Muscle layer of colon (tissue), 2 donors: ENCODE data around the gene DEFB108B.
"Not testable (repeated sequence)": the region's sequence is repeated elsewhere in the genome, so short reads cannot be mapped to it uniquely, and the experiment has no call there.

Source experiments
- H3K27ac ChIP-seq: one replicate; pipeline ENCODE4 v1.7.0; 2013; ENCODE audit warnings: low read depth, mild to moderate bottlenecking, low read length, moderate library complexity
- H3K27me3 ChIP-seq, 2 donors: one replicate each; pipeline ENCODE4 v1.7.0; 2013; ENCODE audit warnings: low read length in 2 of 2, mild to moderate bottlenecking in 2 of 2; ENCODE audit not compliant: insufficient read depth in 2 of 2, control insufficient read depth in 1 of 2
- H3K36me3 ChIP-seq: one replicate; pipeline ENCODE4 v1.7.0; 2013; ENCODE audit warnings: mild to moderate bottlenecking, low read length; ENCODE audit not compliant: insufficient read depth
- H3K4me1 ChIP-seq: one replicate; pipeline ENCODE4 v1.7.0; 2013; ENCODE audit warnings: mild to moderate bottlenecking, low read length; ENCODE audit not compliant: insufficient read depth
- H3K4me3 ChIP-seq, 2 donors: one replicate each; pipeline ENCODE4 v1.7.0; 2013; ENCODE audit warnings: low read length in 2 of 2, low read depth in 1 of 2, mild to moderate bottlenecking in 1 of 2, moderate library complexity in 1 of 2
- H3K9ac ChIP-seq: one replicate; pipeline ENCODE4 v1.7.0; 2013; ENCODE audit warnings: low read length
- H3K9me3 ChIP-seq: one replicate; pipeline ENCODE4 v1.7.0; 2013; ENCODE audit warnings: mild to moderate bottlenecking, low read length
- donor health status: abdominal sarcoma.
- donor health status: Adenocarcinoma of cecum.

DEFB108B gene

GRCh38 chr11:71885806-71886205 lies 52.8 kb downstream of the DEFB108B start:
- H3K27ac ChIP-seq, H3K4me1 ChIP-seq, H3K4me3 ChIP-seq, H3K27me3 ChIP-seq, H3K9ac ChIP-seq, H3K9me3 ChIP-seq, H3K36me3 ChIP-seq: not testable (repeated sequence)
